GM12873 (cell line): Measurements from ENCODE around the gene HLA-DOA.
A peak's percentile ranks its signal among the peaks of the same experiment; 100 is the strongest.

ENCODE experiments used
- CTCF ChIP-seq: IDR thresholded peaks from 2 replicates; pipeline ENCODE4 v1.5.1; 2012; ENCODE audit warnings: low read depth, mild to moderate bottlenecking, moderate library complexity, low read length, control low read depth; ENCODE audit not compliant: insufficient read depth; ENCODE audit errors: missing control alignments

The HLA-DOA gene

GRCh38 chr6:32967151-32968091 lies 42.0 kb downstream of the HLA-DOA start:
- peak; percentile 67 for TF ChIP-seq CTCF

GRCh38 chr6:32964776-32965175 lies 44.6 kb downstream of the HLA-DOA start:
- no peak for TF ChIP-seq CTCF

DNA sequence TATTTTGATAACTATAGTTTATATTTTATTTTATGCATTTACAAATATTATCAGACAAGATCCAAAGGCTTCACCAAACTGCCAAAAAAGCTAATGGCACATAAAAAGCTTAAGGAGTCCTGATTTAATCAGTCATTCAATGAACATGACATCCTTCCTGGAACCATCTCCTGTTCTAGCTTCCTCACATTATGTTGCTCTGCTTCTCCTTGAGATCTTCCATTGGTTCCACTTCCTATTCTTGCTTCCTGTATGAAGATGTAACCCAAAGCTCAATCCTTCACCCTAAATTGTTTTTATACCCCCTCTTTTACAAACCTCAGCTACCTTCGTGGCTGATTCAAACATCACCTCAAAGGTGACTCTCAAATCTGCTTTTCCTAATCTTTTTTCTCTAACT lies 45.5 kb downstream of the HLA-DOA start:
- TF ChIP-seq CTCF = no peak

GRCh38 chr6:32962213-32962826 lies 47.1 kb downstream of the HLA-DOA start:
- TF ChIP-seq CTCF = no peak

GRCh38 chr6:32960563-32960962 lies 48.8 kb downstream of the HLA-DOA start:
- TF ChIP-seq CTCF = no peak

DNA sequence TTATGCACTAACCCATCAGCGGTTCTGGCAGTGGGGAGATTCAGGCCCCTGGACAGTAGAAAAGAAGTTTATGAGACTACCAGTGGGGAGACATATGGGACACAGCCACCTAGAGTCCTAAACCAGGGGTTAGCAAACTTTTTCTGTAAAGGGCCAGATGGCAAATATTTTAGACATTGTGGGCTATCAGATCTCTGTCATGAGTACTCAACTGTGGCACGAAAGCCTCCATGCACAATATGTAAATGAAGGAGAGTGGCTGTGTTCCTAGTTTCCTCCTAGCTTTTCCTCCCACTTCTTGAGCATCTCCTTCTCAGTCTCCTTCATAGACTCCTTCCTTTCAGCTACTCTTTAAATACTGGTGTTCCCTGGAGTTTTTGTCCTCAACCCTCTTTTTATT lies 53.2 kb downstream of the HLA-DOA start:
- no peak for TF ChIP-seq CTCF

- TF ChIP-seq CTCF = peak; percentile 69
These were observed 54.2 kb downstream of the HLA-DOA start for GRCh38 chr6:32954986-32955802.
